ENCODE data around the gene SYNDIG1L. TPM values are rescaled to one million over a fixed set of nuclear protein-coding genes. Genes with fewer than 3 reads are reported as not detected.
A peak's percentile ranks its signal among the peaks of the same experiment; 100 is the strongest.

Gene SYNDIG1L
- total and polyA plus RNA-seq, 2 of the 8 experiments (the other 6 are each of a cell fraction or from before 2014, with no cell fraction given) = 3.0 to 3.2 TPM

- no peaks in the 10 kb centered on the region for H3K9me3 ChIP-seq (ENCODE audit: insufficient read depth in 2 of 2, low read depth in 1 of 2, low read length in 1 of 2)
- H2BK15ac ChIP-seq (ENCODE audit: low read length) = no peak overlapping the region
- no peaks in the 10 kb centered on the region for H3K27me3 ChIP-seq (replicated peaks in 1 of 4; ENCODE audit: control insufficient read depth in 3 of 4, extremely low read depth in 1 of 4, insufficient read depth in 3 of 4, low read length in 3 of 4)
- H3K18ac ChIP-seq (ENCODE audit: extremely low read depth, low read length) = no peak overlapping the region
- no peak overlapping the region for H3K4me3 ChIP-seq (ENCODE audit: extremely low read depth in 1 of 4, insufficient read depth in 2 of 4, low read depth in 3 of 4, low read length in 4 of 4)
- H2BK12ac ChIP-seq (ENCODE audit: low read depth, low read length) = 0 out of 2 replicates have a peak overlapping the region, but pooled peaks have one; percentile 11
- no peaks in the 10 kb centered on the region; the same call in 1 of the 2 replicates for H3K79me1 ChIP-seq (ENCODE audit: low read depth, low read length)
- no peak overlapping the region for H2BK20ac ChIP-seq (ENCODE audit: low read length)
- POLR2A ChIA-PET (ENCODE audit: partially characterized antibody) = interaction anchor here (1.5 kb wide), 1 partner anchor 32 kb away, joined by 3 read pairs; no protein-coding TSS in a partner anchor
- H4K20me1 ChIP-seq (replicated peaks in 1 of 2; ENCODE audit: control insufficient read depth in 1 of 2, insufficient read depth in 2 of 2, low read length in 2 of 2) = no peaks in the 10 kb centered on the region
- H3K79me2 ChIP-seq (ENCODE audit: control insufficient read depth in 1 of 2, insufficient read depth in 2 of 2, low read length in 2 of 2) = no peaks in the 10 kb centered on the region
- no peak overlapping the region for H4K5ac ChIP-seq (ENCODE audit: insufficient read length, low read depth, low read length)
- no peak overlapping the region for H3K27ac ChIP-seq (ENCODE audit: low read depth, low read length)
- WGBS, 2 experiments (ENCODE audit: extremely low coverage in 1 of 2, insufficient coverage in 1 of 2, insufficient read length in 1 of 2, insufficient replicate concordance in 2 of 2, low coverage in 1 of 2, low lambda C conversion rate in 2 of 2, missing lambda C conversion rate in 1 of 2) = 100% methylated on average over 2 of the region's 2 CpGs; no CpG with 5 or more reads in 1 of the 2 experiments
- no peak overlapping the region; the same call in 1 of the 2 replicates for H4K8ac ChIP-seq (ENCODE audit: extremely low read depth, insufficient read depth, low read length)
- H3K36me3 ChIP-seq (ENCODE audit: control insufficient read depth in 2 of 4, insufficient read depth in 4 of 4, low read length in 3 of 4) = no peaks in the 10 kb centered on the region
- H4K91ac ChIP-seq (replicated peaks; ENCODE audit: insufficient read length, low read length) = peak overlapping the region; percentile 17
- no peak overlapping the region for H3K56ac ChIP-seq (replicated peaks; ENCODE audit: insufficient read length, low read depth, low read length)
- peaks cover 11 to 24% (median 19%) of the 10 kb centered on the region in 4 experiments for H3K4me1 ChIP-seq (replicated peaks in 1 of 4; ENCODE audit: control insufficient read depth in 3 of 4, insufficient read depth in 4 of 4, low read length in 3 of 4)
- no peaks in the 10 kb centered on the region; the same call in 1 of the 2 replicates for H3K23me2 ChIP-seq (ENCODE audit: low read depth, low read length)
- TF ChIP-seq SP4 (IDR thresholded peaks at IDR 0.05; ENCODE audit: low read length) = no peak
- no peak for TF ChIP-seq HDAC6 (IDR thresholded peaks at IDR 0.05; ENCODE audit: low read depth, low read length)
- TF ChIP-seq RBBP5 (IDR thresholded peaks at IDR 0.05; ENCODE audit: borderline replicate concordance, low read depth, low read length) = no peak
- H3K14ac ChIP-seq (ENCODE audit: insufficient read length) = no peak overlapping the region
- no peak overlapping the region for H3K23ac ChIP-seq (ENCODE audit: insufficient read length)
- CTCF ChIA-PET (ENCODE audit: partially characterized antibody) = interaction anchor here (0.9 to 1.4 kb wide), 4 partner anchors 10 to 20 kb away, joined by 3 to 5 read pairs (median 4); no protein-coding TSS in a partner anchor
- H3K4me2 ChIP-seq (ENCODE audit: insufficient read depth in 1 of 2, low read depth in 2 of 2, low read length in 2 of 2) = no peak overlapping the region
- no peak overlapping the region for H2BK120ac ChIP-seq (replicated peaks; ENCODE audit: low read depth, low read length)
- no peak overlapping the region for H3K4ac ChIP-seq (replicated peaks; ENCODE audit: insufficient read length, low read depth, low read length)
- H2BK5ac ChIP-seq (ENCODE audit: low read depth, low read length) = 0 out of 2 replicates have a peak overlapping the region, but pooled peaks have one; percentile 2
- H2AK5ac ChIP-seq (ENCODE audit: low read depth, low read length) = no peak overlapping the region
- FAIRE-seq = no peak
- H3K9ac ChIP-seq (replicated peaks in 1 of 4; ENCODE audit: extremely low read depth in 1 of 4, low read depth in 3 of 4, low read length in 3 of 4) = no peak overlapping the region
- H2AFZ ChIP-seq (ENCODE audit: low read length) = no peak overlapping the region
- no peak for DNase-seq (ENCODE audit: low read depth in 1 of 2, low spot score in 2 of 2)
Observed at GRCh38 chr14:74412753-74413152, 13.3 kb downstream of the SYNDIG1L start.

All from H1 (cell line).